Activated naive CD8-positive, alpha-beta T cell treated with anti-CD3 and anti-CD28 coated beads, Interleukin-2, amount 10 ng/mL, durations not matched to agents 7 days and 5 days (primary cell): ENCODE data around the gene NCOA6. TPM values are rescaled to one million over a fixed set of nuclear protein-coding genes. Genes with fewer than 3 reads are reported as not detected.
A peak's percentile ranks its signal among the peaks of the same experiment; 100 is the strongest.

ENCODE experiments used
- ATAC-seq: fragments of 150-1000 bp; cut with Tn5 transposase; one replicate; pipeline ENCODE4 v1.10.0; 2021; ENCODE audit warnings: low read depth, moderate library complexity
- POLR2A ChIA-PET: fragments of 350-600 bp; sonication (Branson Sonifier 250); formaldehyde crosslinking; loops from one replicate; lab custom pipeline; 2021; ENCODE audit warnings: antibody characterized with exemption; lab: Charles Lee
- DNase-seq: peaks from one replicate; pipeline ENCODE4 v3.0.0; 2021
- H3K27ac Mint-ChIP-seq: one replicate; pipeline ENCODE4 v1.8.0; 2022; ENCODE audit warnings: mild to moderate bottlenecking, mixed read lengths
- H3K27me3 Mint-ChIP-seq: one replicate; pipeline ENCODE4 v1.8.0; 2022; ENCODE audit warnings: mild to moderate bottlenecking, moderate library complexity, mixed read lengths
- H3K36me3 Mint-ChIP-seq: one replicate; pipeline ENCODE4 v1.8.0; 2021; ENCODE audit warnings: mild to moderate bottlenecking, mixed read lengths
- H3K4me1 Mint-ChIP-seq: one replicate; pipeline ENCODE4 v1.8.0; 2021; ENCODE audit warnings: mixed read lengths
- H3K4me3 Mint-ChIP-seq: one replicate; pipeline ENCODE4 v1.8.0; 2022; ENCODE audit warnings: mild to moderate bottlenecking, moderate library complexity, mixed read lengths
- H3K9me3 Mint-ChIP-seq: one replicate; pipeline ENCODE4 v1.8.0; 2021; ENCODE audit warnings: mixed read lengths
- total RNA-seq, 2 experiments: library from RNA; stranded (reverse); gene quantifications; one replicate each; pipeline ENCODE4 v1.2.3, GENCODE V29; 2021

The NCOA6 gene
- total RNA-seq, 2 experiments from 2014 or later = 31.7 to 32.6 TPM

DNA sequence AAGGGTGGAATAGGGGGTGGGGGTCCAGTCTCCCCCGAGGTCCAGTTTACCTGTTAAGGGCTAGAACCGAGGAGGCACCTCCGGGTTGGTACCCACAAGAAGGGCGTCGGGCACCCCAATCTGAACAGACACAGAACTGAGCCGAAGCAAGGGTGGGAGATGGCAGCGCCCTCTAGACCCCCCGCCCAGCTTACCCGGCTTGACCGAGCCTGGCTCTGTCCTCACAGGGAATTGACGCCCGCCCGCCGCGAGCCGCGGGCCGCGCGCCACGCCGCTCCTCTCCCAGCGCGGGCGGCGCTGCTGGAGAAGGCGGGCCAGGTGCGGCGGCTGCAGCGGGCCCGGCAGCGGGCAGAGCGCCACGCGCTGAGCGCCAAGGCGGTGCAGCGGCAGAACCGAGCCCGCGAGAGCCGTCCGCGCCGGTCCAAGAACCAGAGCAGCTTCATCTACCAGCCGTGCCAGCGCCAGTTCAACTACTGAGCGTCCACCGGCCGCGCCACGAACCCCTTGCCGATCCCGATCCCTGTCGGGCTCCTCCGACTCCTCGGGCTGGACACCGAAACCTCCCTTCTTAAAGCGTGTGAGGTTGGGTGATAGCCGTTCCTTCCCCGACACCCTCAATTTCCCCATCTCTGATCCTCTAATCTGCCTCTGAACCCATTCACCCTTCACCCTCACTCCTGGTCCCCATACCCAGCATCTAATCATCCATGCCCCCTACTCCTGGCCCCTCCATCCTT is 115.5 kb downstream of the NCOA6 start:
- Mint-ChIP-seq H3K27ac (peak overlapping the region; percentile 84), H3K4me3 (peak overlapping the region; percentile 84), H3K9me3 (no peaks in the 10 kb centered on the region), H3K4me1 (peaks cover 28% of the 10 kb centered on the region), H3K27me3 (peaks cover 7% of the 10 kb centered on the region), H3K36me3 (peaks cover 6% of the 10 kb centered on the region)
- DNase-seq (peak; percentile 72), ATAC-seq (peak; percentile 20)
- POLR2A ChIA-PET = no interaction called here

DNA sequence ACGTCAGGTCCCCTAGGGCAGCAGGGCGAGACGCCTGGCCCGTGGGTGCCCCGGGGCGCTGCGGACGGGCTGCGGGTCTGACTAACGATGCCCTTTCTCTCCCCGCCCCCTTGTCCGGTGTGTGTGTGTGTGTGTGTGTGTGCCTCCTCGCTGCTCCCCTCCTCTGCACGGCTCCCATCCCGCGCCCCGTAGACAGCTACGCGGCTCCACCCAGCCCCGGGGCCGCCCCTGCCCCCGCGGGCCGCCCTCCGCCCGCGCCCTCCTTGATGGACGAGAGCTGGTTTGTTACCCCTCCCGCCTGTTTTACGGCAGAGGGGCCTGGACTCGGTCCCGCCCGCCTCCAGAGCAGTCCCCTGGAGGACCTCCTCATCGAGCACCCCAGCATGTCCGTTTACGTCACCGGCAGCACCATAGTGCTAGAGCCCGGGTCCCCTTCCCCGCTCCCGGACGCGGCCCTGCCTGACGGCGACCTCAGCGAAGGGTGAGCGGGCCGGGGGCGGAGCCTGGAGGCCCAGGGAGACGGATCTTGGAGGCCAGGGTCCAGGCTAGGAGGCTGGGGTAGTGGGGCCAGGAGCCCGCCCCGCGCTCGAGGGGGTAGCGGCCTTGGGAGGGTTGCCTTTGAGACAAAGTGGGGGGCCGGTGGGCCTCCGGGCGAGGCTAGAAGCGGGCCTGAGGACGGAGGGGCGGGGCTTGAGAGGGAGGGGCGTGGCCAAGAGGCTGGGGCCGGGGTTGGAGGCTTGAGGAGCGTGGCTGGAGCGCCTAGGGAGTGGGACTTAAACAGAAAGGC is 116.2 kb downstream of the NCOA6 start:
- Mint-ChIP-seq H3K27ac (peak overlapping the region; percentile 84), H3K36me3 (peaks cover 6% of the 10 kb centered on the region), H3K9me3 (no peaks in the 10 kb centered on the region), H3K4me3 (peak overlapping the region; percentile 84), H3K4me1 (peaks cover 28% of the 10 kb centered on the region), H3K27me3 (peaks cover 7% of the 10 kb centered on the region)
- ATAC-seq = peak; percentile 66
- POLR2A ChIA-PET = no interaction called here
- peak; percentile 87 for DNase-seq

DNA sequence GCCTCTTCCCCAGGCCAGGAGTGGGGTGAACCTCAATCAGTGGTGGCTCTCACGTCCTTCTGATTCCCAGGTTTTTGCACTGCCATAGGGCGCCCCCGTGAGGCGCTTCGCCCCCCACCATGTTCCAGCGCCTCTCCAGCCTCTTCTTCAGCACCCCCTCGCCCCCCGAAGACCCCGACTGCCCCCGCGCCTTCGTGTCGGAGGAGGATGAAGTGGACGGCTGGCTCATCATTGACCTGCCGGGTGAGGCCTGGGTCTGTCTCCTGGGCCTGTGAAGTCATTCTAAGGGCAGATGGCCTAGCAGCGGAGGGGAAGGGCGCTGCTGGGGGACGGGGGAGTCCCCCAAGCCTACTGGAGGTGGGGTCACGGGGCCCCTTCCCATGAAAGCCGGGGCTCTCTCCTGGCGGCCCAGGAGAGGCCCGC is 116.8 kb downstream of the NCOA6 start:
- POLR2A ChIA-PET = no interaction called here
- Mint-ChIP-seq H3K9me3 (no peaks in the 10 kb centered on the region), H3K27ac (peak overlapping the region; percentile 72), H3K4me3 (peak overlapping the region; percentile 84), H3K36me3 (peaks cover 6% of the 10 kb centered on the region), H3K27me3 (peaks cover 7% of the 10 kb centered on the region), H3K4me1 (peaks cover 28% of the 10 kb centered on the region)
- peak; percentile 79 for DNase-seq
- peak; percentile 13 for ATAC-seq

DNA sequence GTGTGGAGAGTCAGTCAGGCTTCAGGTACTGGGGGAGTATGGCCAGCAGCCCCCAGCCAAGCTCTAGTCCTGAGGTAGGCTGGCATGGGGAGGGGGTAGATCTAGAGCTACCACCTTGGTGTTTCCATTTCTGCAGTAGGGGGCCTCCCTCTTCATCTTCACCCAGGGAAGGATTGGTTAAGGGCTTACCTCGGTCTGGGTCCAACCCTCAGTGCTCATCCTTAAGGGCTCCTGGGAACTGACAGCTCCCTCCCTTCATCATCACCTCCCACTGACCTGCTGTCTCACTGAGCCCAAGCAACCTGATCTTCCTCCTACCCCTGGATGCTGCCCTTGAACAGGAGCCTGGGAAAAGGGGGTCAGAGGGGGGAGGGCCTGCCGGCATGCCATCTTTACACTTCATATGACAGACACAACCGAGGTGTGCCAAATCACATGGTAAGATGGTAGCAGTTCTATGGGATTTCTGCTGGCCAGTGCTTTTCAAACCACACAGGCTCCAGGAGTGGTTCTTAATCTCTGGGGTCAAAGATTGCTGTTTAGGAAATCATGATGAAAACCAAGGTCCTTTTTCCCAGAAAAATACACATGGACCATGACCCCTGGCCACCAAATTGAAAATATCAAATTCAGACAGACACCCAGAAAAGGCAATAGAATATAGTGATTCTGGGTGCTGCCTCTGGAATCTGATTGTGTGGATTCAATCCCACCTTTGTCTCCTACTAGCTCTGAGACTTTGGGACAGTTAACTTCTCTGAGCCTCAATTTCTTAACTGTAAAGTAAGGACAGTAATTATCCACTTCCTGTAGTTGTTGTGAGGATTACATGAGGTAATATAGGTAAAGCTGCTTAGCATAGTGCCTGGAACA is 118.3 kb downstream of the NCOA6 start:
- no peak overlapping the region for H3K4me3 Mint-ChIP-seq
- no peaks in the 10 kb centered on the region for H3K9me3 Mint-ChIP-seq
- no peak for ATAC-seq
- H3K27ac Mint-ChIP-seq = no peak overlapping the region
- peaks cover 17% of the 10 kb centered on the region for H3K27me3 Mint-ChIP-seq
- POLR2A ChIA-PET = no interaction called here
- no peak for DNase-seq
- peaks cover 29% of the 10 kb centered on the region for H3K4me1 Mint-ChIP-seq
- H3K36me3 Mint-ChIP-seq = no peaks in the 10 kb centered on the region

DNA sequence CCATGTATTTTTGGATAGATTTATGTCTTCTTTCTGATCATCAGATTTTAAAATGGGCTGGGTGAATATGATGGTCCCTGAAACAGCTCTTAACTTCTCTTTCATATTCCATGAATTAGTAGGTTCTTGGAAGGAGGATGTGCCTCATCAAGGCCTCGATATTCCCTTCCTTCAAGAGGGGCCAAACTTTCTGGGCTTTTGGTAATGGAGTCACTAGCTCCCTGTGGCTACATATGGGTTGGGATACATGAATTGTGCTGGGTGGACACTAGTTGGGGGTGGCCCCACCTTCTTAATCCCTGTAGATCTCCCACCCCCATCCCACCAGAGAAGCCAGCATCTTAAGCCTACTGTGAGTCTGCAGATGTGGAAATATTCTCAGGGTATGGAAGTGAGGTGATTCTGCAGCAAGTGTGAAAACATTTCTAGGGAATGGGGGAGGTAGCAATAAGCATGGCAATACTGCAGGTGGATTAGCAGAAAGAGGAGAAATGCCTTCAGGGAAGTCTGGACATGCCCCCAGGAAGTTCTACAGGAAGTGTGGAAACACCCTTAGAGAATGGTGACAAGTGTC is 119.1 kb downstream of the NCOA6 start:
- peaks cover 22% of the 10 kb centered on the region for H3K27me3 Mint-ChIP-seq
- no peak overlapping the region for H3K27ac Mint-ChIP-seq
- H3K9me3 Mint-ChIP-seq = no peaks in the 10 kb centered on the region

DNA sequence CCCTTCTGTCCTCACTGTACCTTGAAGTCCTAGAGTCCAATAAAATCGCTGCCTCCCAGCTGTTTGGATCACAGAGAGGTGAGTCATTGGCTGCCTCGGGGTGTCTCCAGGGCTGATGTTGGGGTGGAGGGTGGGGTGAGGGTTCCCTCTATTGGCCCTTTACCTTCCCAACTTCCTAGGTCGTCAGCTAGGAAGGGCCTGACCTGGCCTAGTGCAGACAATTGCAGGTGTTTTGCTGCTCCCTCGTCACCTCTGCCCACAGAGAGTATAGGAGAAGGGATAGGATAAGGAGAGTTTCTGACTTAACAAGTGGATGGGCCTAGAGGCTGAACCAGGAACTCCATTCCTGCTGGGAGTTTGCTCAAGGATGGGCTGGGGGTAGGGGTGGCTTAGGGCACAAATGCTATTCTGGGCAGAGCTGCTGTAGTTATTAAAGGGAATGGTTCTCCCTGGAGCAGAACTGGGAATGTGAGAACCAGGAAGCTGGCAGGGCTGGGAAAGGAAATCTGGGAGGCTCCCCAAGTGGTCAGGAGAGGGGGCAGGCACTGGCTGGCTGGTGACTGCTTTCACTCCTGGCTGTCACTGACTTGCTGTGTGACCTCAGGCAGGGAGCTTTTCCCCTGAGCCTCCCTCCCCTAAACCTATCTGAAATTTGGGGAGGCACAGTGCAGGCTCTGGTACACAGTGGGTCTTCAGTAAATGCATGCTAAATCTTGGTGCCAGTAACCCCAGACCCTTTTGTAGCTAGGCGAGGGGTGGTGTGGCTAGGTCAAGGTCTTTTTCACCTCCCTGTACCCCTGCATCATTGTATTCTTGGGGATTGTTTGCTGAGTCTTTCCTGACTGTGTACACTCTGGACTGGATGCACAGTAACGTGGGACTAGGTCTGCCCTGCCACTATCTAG is 119.8 kb downstream of the NCOA6 start:
- POLR2A ChIA-PET = interaction anchor here (1.8 kb wide), 1 partner anchor 29 kb away, joined by 4 read pairs; the partner anchor contains the start of gene PIGU
- H3K27me3 Mint-ChIP-seq = peaks cover 20% of the 10 kb centered on the region
- peak overlapping the region; percentile 89 for H3K4me3 Mint-ChIP-seq
- H3K27ac Mint-ChIP-seq = no peak overlapping the region
- ATAC-seq (no peak), DNase-seq (no peak)
- H3K36me3 Mint-ChIP-seq = no peaks in the 10 kb centered on the region
- H3K4me1 Mint-ChIP-seq = peaks cover 24% of the 10 kb centered on the region
- H3K9me3 Mint-ChIP-seq = no peaks in the 10 kb centered on the region

More for the DNA sequence above, 119.1 kb downstream of the NCOA6 start:
- ATAC-seq (no peak), DNase-seq (no peak)
- H3K4me3 Mint-ChIP-seq = no peak overlapping the region
- POLR2A ChIA-PET = no interaction called here
- H3K4me1 Mint-ChIP-seq = peaks cover 27% of the 10 kb centered on the region
- H3K36me3 Mint-ChIP-seq = no peaks in the 10 kb centered on the region

- no peak for DNase-seq
- Mint-ChIP-seq H3K27me3 (peaks cover 15% of the 10 kb centered on the region), H3K36me3 (no peaks in the 10 kb centered on the region), H3K4me3 (peak overlapping the region; percentile 89), H3K9me3 (no peaks in the 10 kb centered on the region), H3K27ac (peak overlapping the region; percentile 90), H3K4me1 (peaks cover 18% of the 10 kb centered on the region)
- POLR2A ChIA-PET = interaction anchor here (1.8 kb wide), 1 partner anchor 28 kb away, joined by 4 read pairs; the partner anchor contains the start of gene PIGU
- ATAC-seq = no peak
Measured at GRCh38 chr20:34705008-34705396, 120.4 kb downstream of the NCOA6 start.

- peaks cover 15% of the 10 kb centered on the region for H3K27me3 Mint-ChIP-seq
- H3K27ac Mint-ChIP-seq = peak within 1 kb of the TSS; percentile 90
- no peaks in the 10 kb centered on the region for H3K9me3 Mint-ChIP-seq
- peaks cover 18% of the 10 kb centered on the region for H3K4me1 Mint-ChIP-seq
- H3K4me3 Mint-ChIP-seq = peak within 1 kb of the TSS; percentile 89
- H3K36me3 Mint-ChIP-seq = no peaks in the 10 kb centered on the region
- peak; percentile 41 for ATAC-seq
- peak; percentile 85 for DNase-seq
- POLR2A ChIA-PET = interaction anchor here (0.5 to 1.8 kb wide), 4 partner anchors 28 to 1921 kb away, joined by 3 to 4 read pairs (median 4); partner anchors contain the start of genes DYNLRB1 and PIGU
Measured at GRCh38 chr20:34704177-34705007, 121.1 kb downstream of the NCOA6 start, which contains the start of gene TP53INP2. Gene TP53INP2 (plus strand): TSS chr20:34704344. CDS start chr20:34708740, 4,396 bp downstream.

DNA sequence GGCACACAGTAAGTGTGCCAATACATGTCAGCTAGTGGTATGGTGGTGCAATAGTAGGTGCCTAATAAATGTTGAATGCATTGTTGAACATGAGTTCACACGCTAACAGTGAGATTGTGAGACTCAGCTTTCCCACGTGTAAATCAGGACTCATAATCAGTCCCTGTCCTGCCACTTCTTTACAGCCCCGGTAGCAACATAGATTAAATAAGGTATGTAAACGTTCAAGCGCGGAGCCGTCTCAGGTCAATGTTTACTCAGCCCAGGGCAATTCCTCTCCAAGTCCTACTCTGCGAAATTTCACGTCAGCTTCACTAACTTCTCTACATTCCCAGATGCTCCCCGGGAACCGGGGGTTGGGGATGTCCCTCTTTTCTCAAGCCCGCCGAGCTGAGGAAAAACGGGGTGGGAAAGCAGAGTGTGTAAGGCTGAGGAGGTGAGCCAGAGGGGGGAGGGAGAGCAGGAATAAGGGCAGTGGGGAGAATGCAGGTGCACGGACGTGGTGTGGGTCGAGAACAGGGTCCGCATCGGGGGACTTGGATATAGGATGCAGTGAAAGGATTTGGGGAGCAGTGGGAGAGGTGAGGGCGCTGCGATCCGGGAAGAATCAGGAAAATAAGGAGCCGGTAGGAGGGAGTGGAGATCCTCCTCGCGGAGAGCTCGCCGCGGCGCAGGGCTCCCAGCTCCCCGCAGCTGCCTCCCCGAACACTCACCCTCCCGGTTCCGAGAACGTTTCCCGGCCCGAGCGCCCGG is 121.9 kb downstream of the NCOA6 start:
- H3K36me3 Mint-ChIP-seq = no peaks in the 10 kb centered on the region
- peak overlapping the region; percentile 88 for H3K4me3 Mint-ChIP-seq
- POLR2A ChIA-PET = interaction anchor here (0.5 to 1.8 kb wide), 8 partner anchors 27 to 1922 kb away, joined by 3 to 4 read pairs (median 3); partner anchors contain the start of genes DYNLRB1 and PIGU
- no peaks in the 10 kb centered on the region for H3K9me3 Mint-ChIP-seq
- DNase-seq (peak; percentile 48), ATAC-seq (no peak)
- peaks cover 17% of the 10 kb centered on the region for H3K4me1 Mint-ChIP-seq
- H3K27ac Mint-ChIP-seq = peak overlapping the region; percentile 90
- peaks cover 15% of the 10 kb centered on the region for H3K27me3 Mint-ChIP-seq

DNA sequence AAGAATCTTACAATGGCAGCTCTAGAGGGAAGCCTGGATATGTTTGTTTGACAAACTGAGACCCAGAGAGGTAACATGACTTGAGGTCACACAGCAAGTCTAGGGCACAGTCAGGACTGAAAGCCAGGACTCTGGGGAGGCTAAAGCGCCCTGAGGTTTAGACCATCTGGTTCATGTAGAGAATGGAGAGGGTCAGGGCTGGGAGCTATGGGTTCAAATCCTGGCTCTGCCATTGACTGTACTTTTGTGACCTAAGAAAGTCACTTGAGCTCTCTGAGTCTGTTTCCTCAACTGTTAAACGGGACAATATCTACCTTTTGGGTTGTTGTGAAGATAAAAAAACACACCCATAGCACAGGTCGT is 122.4 kb downstream of the NCOA6 start:
- POLR2A ChIA-PET = interaction anchor here (0.5 to 1.3 kb wide), 7 partner anchors 26 to 391 kb away, joined by 3 to 4 read pairs (median 3); partner anchors contain the start of genes DYNLRB1 and PIGU
- H3K27ac Mint-ChIP-seq = peak overlapping the region; percentile 90
- no peak for DNase-seq
- peaks cover 16% of the 10 kb centered on the region for H3K4me1 Mint-ChIP-seq
- H3K36me3 Mint-ChIP-seq = no peaks in the 10 kb centered on the region
- ATAC-seq = no peak
- peak overlapping the region; percentile 88 for H3K4me3 Mint-ChIP-seq
- H3K9me3 Mint-ChIP-seq = no peaks in the 10 kb centered on the region
- H3K27me3 Mint-ChIP-seq = peaks cover 15% of the 10 kb centered on the region
